ENCODE data around the gene HOXD11.

The HOXD11 gene

DNA sequence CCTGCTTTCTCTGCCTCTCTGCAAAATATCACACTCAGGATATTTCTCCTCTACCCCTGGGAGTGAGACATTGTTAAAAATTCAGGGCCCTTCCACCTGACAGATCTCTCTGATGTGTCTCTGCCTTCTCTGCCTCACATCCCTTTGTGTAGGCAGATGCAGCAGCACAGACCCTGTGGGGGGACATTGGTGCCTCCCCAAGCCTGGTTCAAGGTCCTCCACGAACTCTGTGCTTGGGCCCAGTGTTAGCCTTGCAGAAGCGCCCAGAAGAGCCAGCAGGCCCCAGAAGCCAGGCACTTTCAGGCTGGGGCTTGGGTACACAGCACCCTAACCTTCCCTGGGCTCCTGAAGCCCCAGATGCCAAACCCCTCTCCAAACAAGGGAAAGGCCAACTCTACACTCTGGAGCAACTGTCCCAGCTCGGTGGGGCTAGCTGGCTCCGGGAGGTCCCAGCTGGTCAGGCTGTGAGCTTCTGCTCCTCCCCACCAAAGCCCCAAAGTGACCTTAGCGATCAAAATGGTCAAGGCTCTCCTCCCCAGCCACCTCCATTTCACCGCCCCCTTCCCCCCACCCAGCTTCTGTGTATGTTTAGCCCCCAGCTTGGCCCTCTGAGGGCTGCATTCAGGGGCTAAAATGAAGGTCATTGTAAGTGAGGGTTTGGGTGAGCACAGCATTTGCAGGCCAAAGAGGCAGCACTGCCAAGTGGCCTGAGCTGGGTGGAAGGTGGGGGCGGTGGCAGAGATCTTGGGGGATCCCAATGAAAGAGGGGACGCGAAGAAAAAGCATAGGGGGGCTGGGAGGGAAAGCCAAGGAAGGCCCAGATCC lies 18.1 kb downstream of the HOXD11 start:
- in situ Hi-C loops (cut with HindIII; ENCODE audit: low pct_unique_long_range_greater_than_20kb, low sequenced_read_pairs): no loop called here
- DNase-seq (ENCODE audit: low read depth in 1 of 2, low spot score in 1 of 2): no peak
- no peak for TF ChIP-seq JUND (IDR thresholded peaks at IDR 0.05; ENCODE audit: low read depth)

DNA sequence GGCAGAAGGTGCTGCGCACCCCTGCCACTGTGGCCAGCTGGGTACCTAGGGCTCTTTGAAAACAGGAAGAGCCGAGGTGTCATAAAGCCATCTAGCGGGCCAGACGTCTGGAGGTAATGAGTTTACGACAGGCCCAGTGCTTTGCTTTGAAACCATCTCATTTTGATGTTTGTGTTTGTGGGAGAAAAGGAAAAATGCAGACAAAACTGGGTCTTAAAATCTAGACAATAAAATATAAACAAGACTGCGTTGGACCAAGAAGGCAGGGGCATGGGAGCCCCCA lies 18.6 kb downstream of the HOXD11 start:
- in situ Hi-C loops (cut with HindIII; ENCODE audit: low pct_unique_long_range_greater_than_20kb, low sequenced_read_pairs): no loop called here
- TF ChIP-seq JUND (IDR thresholded peaks at IDR 0.05; ENCODE audit: low read depth): no peak
- DNase-seq (ENCODE audit: low read depth in 1 of 2, low spot score in 1 of 2): no peak

DNA sequence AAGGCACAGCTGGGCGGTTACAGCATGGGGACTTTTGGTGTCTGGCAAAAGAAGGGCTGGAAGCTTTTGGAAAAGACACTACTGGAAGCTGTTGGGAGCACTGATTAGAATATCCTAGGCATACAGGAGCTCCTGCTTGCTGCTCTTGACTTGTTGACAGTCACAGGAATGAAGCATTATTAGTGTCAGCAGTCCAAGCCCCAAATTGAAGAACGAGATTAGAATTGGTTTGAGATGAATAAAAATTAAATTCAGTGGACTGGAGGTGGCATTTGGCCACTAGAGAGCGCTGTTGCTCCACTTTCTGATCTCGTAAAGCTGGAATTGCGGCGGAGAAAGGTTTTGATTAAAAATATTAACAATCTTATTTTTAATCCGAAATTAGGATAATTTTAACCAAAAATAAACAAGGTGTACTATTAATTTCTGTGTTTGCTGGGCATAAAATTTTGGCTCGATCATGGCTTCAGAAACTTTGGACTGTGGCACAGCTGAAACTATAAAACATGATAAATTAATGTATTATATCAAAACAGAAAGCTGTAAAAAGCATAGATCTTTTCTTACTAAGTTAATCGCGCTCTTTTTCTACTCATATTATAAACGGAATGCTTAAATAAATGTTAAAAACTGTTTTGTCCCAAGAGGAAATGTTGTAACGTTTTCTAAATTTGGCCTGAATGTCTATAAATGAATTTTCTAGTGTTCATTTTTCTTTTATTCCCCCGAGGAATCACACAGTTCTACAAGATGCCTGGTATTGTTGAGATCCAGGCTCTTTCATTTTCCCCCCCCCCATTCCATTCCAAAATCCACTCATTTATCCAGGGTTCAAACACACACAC lies 20.1 kb downstream of the HOXD11 start:
- peak; percentile 54 to 85 for DNase-seq (ENCODE audit: low read depth in 1 of 2, low spot score in 1 of 2)
- TF ChIP-seq JUND (IDR thresholded peaks at IDR 0.05; ENCODE audit: low read depth): no peak
- in situ Hi-C loops (cut with HindIII; ENCODE audit: low pct_unique_long_range_greater_than_20kb, low sequenced_read_pairs): no loop called here

DNA sequence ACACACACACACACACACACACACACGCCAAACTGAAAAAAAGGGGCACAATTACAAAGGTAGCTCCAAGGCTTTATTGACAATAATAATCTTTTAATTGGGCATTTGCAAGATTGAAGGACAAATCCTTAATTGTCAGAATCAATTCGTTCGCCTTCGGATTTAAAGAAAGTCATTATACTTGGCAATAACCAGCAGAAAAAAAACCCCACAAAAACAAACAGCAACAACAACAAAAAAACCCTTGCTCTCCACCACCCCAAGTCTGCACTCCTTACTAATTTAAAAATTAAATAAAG lies 20.6 kb downstream of the HOXD11 start:
- no peak for TF ChIP-seq JUND (IDR thresholded peaks at IDR 0.05; ENCODE audit: low read depth)
- no peak for DNase-seq (ENCODE audit: low read depth in 1 of 2, low spot score in 1 of 2)
- in situ Hi-C loops (cut with HindIII; ENCODE audit: low pct_unique_long_range_greater_than_20kb, low sequenced_read_pairs): no loop called here

DNA sequence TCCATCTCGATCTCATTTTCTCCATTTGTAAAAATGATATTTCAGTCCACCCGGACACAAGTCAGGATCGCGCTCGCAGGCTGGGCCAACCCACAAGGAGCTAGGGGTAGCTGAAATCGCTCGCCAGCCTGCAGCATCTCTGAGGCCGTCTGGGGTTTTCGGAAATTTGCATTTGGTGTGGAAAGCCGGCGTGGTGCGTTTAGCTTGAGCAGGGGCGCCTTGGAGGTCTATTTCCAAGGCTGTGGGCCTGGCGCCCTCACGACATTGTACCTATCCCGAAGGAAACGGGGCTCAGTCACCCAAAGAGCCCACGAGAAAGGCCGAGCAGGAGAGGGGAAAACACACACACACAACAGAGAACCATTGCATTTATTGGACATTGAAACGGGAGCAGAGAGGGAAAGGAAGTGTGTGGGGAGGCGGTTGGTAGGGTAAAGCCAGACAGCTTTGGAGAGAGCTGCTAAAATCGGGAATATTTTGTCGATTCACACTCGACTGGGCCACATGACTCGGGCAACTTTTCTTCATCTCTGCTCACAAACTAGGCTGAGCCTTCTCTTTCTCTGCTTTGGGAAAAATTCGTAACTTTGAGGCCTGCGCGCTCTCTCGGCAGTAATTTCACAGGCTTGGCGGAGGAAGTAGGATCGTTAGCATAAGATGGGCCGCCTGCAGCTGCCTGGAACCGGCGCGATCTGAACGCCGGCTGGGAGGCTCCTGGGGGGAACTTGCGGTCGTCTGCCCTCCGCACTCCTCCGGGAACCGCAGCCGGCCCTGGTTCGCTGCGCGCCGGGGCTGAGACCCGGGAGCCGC lies 21.3 kb downstream of the HOXD11 start:
- in situ Hi-C loops (cut with HindIII; ENCODE audit: low pct_unique_long_range_greater_than_20kb, low sequenced_read_pairs): no loop called here
- TF ChIP-seq JUND (IDR thresholded peaks at IDR 0.05; ENCODE audit: low read depth): no peak
- no peak for DNase-seq (ENCODE audit: low read depth in 1 of 2, low spot score in 1 of 2)

DNA sequence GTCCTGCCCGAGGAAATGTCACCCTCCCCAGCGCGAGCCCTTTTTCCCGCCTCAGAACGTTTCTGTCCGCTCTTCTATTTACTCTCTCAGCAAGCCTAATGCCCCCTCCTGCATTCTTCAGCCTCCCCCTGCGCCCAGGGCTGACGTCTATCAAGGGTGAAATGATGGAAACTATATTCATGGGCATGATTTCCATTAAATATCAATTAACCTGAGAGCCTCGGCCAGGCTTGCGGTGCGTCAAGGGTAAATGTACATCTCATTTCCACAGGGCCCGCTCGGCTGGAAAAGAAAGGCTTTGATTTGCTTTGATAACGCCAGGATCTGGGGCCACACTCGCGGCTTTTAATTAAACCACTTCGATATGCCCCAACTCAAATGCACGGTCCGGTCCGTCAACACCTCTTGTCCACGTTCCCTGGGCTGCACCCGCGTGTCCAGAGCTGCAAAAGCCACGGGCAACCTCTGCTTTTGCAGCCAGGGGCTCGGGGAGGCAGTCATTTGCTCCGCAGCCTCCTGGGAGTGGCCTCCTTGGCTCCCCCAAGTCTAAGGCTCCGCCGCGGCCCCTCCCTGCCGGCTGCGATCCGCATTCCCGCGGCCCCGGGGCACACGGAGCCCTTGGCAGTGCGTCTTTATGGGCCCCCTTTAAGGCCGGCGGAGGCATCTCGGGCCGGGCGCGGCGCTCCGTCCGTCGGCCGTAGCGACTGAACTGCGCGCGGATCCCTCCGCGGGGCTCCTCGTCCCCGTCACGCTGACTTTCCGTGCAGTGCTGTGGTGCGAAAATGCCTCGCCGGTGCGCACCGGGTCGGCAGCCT lies 22.1 kb downstream of the HOXD11 start, which contains the start of gene HOXD8:
HOXD8 (plus strand) TSS at position 724 of the 815 bp plus-strand sequence. CDS start 662 bp downstream, outside the sequence.
- in situ Hi-C loops (cut with HindIII; ENCODE audit: low pct_unique_long_range_greater_than_20kb, low sequenced_read_pairs): no loop called here
- no peak for DNase-seq (ENCODE audit: low read depth in 1 of 2, low spot score in 1 of 2)
- TF ChIP-seq JUND (IDR thresholded peaks at IDR 0.05; ENCODE audit: low read depth): no peak

DNA sequence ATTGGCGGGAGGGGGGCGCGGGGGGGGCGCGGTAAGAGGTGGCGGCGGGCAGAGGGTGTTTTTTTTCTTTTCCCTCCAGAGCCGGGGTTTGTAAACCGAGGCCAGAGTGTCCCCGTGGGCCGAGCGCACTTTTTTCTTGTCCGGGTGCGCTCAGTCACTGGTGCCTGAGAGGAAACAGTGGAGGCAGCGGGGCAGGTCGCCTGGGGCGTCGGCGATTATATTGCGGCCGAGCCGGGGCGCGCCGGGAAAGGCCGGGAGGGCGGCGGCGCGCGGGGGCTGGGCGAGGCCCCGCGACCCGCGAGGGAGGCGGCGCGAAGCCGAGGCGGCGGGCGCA lies 22.7 kb downstream of the HOXD11 start:
- TF ChIP-seq JUND (IDR thresholded peaks at IDR 0.05; ENCODE audit: low read depth): no peak
- in situ Hi-C loops (cut with HindIII; ENCODE audit: low pct_unique_long_range_greater_than_20kb, low sequenced_read_pairs): no loop called here
- no peak for DNase-seq (ENCODE audit: low read depth in 1 of 2, low spot score in 1 of 2)

DNA sequence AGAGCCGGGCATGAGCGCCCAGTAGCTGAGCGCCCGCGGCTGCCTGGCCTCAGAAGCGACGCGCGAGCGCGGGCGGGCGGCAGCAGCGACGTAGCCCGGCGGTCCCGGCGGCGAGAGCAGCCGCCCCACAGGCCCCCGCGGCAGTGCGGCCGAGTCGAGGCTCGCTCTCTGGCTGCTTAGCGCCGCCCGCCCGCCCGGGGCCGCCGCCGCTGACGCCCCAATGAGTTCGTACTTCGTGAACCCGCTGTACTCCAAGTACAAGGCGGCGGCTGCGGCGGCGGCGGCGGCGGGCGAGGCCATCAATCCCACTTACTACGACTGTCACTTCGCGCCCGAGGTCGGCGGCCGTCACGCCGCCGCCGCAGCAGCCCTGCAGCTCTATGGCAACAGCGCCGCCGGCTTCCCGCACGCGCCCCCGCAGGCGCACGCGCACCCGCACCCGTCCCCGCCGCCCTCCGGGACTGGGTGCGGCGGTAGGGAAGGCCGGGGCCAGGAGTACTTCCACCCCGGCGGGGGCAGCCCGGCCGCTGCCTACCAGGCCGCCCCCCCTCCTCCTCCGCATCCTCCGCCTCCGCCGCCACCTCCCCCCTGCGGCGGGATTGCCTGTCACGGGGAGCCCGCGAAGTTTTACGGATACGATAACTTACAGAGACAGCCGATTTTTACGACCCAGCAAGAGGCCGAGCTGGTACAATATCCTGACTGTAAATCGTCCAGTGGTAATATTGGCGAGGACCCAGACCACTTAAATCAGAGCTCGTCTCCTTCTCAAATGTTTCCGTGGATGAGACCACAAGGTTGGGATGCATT lies 23.3 kb downstream of the HOXD11 start:
- DNase-seq (ENCODE audit: low read depth in 1 of 2, low spot score in 1 of 2): no peak
- TF ChIP-seq JUND (IDR thresholded peaks at IDR 0.05; ENCODE audit: low read depth): no peak
- in situ Hi-C loops (cut with HindIII; ENCODE audit: low pct_unique_long_range_greater_than_20kb, low sequenced_read_pairs): no loop called here

DNA sequence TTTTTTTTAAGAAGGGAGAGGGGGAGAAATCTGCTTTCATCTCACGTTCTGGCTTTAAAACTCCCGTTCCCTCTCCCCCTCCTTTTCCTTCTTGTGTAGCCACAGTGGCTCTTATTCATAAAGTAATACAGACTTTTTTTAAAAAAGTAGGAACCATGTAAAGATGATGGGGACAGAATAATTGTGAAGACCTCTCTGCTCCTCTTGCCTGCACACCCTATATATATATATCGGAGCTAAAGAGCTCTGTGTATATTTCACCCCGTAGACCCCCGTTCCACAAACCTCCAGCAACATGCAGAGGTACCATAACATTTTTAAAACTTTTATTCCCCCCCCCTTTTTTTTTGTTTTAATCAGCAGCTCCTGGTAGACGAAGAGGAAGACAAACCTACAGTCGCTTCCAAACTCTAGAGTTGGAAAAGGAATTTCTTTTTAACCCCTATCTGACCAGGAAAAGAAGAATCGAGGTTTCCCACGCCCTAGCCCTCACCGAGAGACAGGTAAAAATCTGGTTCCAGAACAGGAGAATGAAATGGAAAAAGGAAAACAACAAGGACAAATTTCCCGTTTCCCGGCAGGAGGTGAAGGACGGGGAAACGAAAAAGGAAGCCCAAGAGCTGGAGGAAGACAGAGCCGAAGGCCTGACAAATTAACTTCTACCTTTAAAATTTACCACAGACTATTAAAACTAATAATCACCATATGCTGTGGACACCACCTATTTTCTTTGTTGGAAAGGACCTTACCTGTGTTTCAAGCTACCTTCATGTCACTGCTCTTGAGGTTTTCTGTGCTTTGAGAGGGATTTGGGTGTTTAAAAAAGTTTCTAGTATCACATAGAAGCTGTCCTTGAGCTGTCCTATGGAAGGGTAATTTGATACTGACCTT lies 24.1 kb downstream of the HOXD11 start:
- no peak for DNase-seq (ENCODE audit: low read depth in 1 of 2, low spot score in 1 of 2)
- in situ Hi-C loops (cut with HindIII; ENCODE audit: low pct_unique_long_range_greater_than_20kb, low sequenced_read_pairs): no loop called here
- TF ChIP-seq JUND (IDR thresholded peaks at IDR 0.05; ENCODE audit: low read depth): no peak

DNA sequence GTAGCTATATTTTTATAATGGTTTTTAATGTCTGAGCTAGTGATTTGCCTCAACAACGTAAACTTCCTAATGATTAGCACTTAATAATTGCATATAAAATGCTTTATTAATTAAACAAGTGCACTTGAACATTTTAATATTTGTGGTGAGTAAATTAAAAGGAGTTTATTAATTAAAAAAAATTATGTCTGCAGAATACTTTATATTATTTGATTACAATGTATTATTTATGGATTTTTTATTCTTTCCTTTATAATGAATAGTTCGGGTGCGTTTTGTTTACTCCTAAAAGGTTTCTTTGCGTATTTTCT lies 24.7 kb downstream of the HOXD11 start:
- DNase-seq (ENCODE audit: low read depth in 1 of 2, low spot score in 1 of 2): no peak
- no peak for TF ChIP-seq JUND (IDR thresholded peaks at IDR 0.05; ENCODE audit: low read depth)
- in situ Hi-C loops (cut with HindIII; ENCODE audit: low pct_unique_long_range_greater_than_20kb, low sequenced_read_pairs): no loop called here
